ENCODE results near the gene RGL3.
A peak's percentile ranks its signal among the peaks of the same experiment; 100 is the strongest.
"Not testable (repeated sequence)": the region's sequence is repeated elsewhere in the genome, so short reads cannot be mapped to it uniquely, and the experiment has no call there.

The RGL3 gene

DNA sequence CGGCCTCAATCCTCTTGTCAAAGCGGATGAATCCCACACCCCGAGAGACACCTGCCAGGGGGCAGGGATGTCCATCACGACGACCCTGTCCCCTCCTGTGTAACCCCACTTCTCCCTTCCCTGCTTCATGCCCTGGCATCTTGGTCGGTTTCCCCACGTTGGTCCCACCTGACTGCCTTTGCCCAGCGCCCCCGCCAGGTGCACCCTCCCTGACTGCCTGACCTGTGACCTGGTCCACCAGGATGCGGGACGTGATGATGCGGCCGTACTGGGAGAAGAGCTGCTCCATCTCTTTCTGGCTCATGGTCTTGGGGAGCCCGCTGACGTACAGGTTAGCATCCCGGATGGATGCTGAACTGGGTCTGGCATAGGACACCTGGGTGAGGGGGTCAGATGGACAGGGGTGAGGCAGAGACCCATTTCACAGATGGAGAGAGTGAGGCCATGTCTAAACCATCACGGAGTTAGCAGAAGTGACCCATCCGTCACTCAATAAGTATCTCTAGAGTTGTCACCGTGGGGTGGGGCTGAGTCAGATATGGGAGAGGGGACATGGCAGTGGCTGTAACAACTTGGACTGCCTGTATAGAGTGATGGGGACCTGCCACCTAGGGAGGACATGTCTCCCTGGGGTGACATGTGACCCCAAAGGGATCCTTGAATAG is 39.3 kb upstream of the RGL3 start:
- TF ChIP-seq, protein P1, sequence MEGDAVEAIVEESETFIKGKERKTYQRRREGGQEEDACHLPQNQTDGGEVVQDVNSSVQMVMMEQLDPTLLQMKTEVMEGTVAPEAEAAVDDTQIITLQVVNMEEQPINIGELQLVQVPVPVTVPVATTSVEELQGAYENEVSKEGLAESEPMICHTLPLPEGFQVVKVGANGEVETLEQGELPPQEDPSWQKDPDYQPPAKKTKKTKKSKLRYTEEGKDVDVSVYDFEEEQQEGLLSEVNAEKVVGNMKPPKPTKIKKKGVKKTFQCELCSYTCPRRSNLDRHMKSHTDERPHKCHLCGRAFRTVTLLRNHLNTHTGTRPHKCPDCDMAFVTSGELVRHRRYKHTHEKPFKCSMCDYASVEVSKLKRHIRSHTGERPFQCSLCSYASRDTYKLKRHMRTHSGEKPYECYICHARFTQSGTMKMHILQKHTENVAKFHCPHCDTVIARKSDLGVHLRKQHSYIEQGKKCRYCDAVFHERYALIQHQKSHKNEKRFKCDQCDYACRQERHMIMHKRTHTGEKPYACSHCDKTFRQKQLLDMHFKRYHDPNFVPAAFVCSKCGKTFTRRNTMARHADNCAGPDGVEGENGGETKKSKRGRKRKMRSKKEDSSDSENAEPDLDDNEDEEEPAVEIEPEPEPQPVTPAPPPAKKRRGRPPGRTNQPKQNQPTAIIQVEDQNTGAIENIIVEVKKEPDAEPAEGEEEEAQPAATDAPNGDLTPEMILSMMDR (IDR thresholded peaks at IDR 0.05; ENCODE audit: low read depth, low read length): no peak

DNA sequence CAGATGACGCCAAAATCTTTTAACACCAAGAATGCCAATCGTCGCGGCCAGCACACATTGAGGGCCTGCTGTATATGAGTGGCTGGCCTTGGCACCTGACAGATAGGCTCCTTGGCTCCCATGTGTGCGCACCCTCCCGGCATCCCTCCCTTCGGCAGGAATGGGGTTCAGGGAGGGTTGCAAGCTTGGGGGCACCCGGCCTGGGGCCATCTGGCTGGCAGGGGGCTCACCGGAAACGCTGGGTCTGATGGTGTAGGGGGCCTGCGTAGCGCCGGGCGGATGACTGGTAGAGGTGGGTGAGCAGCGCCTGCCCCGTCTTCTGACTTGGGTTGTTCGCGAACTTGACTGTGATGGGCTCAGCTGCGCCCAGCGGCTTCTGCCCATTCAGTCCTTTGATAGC is 38.7 kb upstream of the RGL3 start:
- no peak overlapping the region for H3K4me3 ChIP-seq (ENCODE audit: low read depth, low read length)
- TF ChIP-seq, protein P1 (IDR thresholded peaks at IDR 0.05; ENCODE audit: low read depth, low read length): no peak

More for the DNA sequence above, 39.3 kb upstream of the RGL3 start:
- H3K4me3 ChIP-seq (ENCODE audit: low read depth, low read length): no peak overlapping the region

DNA sequence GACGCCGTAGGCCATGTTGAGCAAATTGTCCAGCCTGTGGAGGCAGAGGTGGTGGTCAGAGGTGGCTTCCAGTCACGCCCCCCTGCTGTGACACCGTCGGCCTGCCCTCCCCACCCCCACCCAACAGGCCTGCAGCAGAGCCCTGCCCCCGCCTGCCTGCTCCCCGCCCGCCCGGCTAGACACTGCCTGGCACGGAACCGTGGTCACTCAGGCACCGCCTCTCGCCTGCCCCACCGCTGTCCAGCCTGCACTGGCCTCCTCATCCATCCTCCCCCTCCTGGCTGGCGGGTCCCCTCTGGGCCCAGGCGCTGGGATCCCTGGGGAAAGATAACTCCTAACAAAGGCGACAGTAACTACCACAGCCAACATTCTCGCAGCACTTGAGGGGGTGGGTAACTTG is 38.0 kb upstream of the RGL3 start:
- TF ChIP-seq, protein P1 (IDR thresholded peaks at IDR 0.05; ENCODE audit: low read depth, low read length): no peak
- H3K4me3 ChIP-seq (ENCODE audit: low read depth, low read length): no peak overlapping the region

DNA sequence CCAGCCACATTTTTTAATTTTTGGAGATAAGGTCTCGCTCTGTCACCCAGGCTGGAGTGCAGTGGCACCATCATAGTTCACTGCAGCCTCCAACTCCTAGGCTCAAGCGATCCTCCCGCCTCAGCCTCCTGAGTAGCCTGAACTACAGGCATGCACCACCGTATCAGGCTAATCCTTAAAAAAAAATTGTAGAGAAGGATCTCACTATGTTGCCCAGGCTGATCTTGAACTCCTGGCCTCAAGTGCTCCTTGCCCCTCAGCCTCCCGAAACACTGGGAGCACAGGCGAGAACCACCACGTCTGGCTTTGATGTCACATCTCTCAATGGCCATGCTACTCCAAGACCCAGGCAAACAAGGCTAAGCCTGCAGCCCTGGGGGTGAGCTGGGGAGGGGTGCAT is 37.5 kb upstream of the RGL3 start:
- TF ChIP-seq, protein P1 (IDR thresholded peaks at IDR 0.05; ENCODE audit: low read depth, low read length): no peak

DNA sequence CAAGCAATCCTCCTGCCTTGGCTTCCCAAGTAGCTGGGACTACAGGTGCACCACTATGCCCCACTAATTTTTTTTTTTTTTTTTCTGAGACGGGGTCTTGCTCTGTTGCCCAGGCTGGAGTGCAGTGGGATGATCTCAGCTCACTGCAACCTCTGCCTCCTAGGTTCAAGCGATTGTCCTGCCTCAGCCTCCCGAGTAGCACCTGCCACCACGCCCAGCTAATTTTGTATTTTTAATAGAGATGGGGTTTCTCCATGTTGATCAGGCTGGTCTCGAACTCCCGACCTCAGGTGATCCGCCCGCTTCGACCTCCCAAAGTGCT is 36.1 kb upstream of the RGL3 start:
- H3K4me3 ChIP-seq (ENCODE audit: low read depth, low read length): not testable (repeated sequence)

More for the DNA sequence above, 37.5 kb upstream of the RGL3 start:
- H3K4me3 ChIP-seq (ENCODE audit: low read depth, low read length): no peak overlapping the region

DNA sequence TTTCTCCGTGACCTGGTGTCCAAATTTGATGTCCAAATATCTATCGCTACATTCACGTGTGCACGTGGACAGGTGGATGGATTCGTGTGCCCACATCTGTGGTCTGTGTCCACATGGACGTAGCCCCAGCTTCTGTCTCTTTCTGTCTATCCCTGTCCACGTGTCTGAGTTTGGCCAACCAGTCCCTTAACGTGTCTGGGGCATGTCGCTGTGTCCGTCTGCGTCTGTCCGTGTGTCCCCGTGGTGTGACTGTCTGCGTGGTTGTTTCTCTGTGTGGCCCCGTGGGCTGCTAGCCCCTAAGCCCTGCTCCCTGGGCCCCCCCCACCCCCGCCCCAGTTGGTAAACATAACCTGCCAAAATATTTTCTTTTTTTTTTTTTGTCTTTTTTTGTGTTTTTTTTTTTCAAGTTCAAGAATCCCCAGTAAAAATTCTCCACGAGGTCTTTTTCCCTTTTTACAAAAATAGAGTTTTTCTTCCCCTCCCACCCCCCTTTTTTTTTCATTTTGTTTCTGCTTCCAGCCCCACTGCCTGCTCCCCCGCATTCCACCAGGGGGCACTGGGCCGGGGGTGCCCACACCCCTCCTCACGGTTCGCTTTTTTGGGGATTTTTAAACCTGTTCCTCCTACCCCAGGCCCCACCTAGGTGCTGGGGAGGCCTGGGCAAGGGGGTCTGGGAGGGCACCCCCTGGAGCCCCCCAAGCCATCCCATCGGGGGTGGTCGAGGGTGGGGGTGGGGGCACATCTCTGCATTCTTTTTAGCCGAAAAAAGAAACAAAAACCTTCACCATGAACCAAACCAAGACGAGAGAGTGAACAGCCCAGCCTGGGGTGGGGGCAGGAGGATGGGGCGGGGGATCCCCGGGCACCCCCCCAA is 34.6 kb upstream of the RGL3 start:
- H3K4me3 ChIP-seq (ENCODE audit: low read depth, low read length): no peak overlapping the region
- TF ChIP-seq, protein P1 (IDR thresholded peaks at IDR 0.05; ENCODE audit: low read depth, low read length): peak; percentile 31

DNA sequence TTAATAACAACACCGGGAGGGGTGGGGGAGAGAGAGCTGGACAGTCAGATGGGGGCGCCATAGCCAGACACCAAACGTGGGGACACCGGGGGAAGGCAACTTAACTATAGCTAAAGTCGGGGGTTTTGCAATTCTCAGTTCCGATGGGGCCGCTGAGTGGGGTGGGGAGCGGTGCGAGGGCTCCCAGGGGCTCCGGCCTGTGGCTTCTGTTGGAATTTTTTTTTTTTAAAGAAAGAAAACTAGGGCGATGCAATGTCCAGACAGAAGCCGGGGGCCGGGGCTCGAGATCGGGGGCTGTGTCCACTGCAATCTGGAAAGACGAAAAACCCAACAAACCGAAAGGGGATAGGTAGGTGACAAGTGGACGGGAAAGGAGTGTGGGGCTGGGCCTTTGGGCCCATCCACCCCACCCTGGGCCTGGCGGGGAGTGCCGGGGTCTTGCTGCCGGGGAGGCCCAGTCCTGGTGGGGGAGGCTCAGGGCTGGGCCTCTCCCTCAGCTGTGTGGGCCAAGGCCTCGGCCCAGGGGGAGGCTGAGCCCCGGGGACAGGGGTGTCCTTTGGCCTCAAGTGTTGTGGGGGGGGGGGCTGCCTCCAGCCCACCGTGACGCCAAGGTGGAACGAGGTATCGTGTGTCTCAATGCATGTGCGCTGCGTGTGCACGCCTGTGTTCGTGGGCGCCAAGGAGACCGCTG is 33.7 kb upstream of the RGL3 start:
- no peak overlapping the region for H3K4me3 ChIP-seq (ENCODE audit: low read depth, low read length)

More for the DNA sequence above, 33.7 kb upstream of the RGL3 start:
- TF ChIP-seq, protein P1 (IDR thresholded peaks at IDR 0.05; ENCODE audit: low read depth, low read length): no peak

All from WI38 (cell line).